ENCODE results near the gene PDE8B.

DNA sequence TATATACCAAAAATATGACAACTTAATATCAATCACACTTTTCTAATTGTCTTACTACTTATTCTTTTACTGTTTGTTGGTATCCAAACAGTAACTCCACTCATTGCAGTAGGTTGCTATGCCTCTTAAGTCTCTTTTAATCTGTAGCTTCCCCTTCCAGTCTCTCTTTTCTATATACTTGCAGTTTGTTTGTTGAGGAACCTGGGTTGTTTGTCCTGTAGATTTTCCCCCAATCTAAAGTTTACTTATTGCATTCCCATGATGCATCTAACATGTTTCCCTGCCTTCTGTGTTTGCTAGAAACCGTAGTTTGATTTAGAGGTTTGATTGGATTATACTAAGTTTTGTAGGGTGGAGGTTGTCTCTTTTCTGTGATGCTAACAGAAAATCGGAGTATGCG lies 10.6 kb downstream of the PDE8B start:
- TF ChIP-seq, protein P1, sequence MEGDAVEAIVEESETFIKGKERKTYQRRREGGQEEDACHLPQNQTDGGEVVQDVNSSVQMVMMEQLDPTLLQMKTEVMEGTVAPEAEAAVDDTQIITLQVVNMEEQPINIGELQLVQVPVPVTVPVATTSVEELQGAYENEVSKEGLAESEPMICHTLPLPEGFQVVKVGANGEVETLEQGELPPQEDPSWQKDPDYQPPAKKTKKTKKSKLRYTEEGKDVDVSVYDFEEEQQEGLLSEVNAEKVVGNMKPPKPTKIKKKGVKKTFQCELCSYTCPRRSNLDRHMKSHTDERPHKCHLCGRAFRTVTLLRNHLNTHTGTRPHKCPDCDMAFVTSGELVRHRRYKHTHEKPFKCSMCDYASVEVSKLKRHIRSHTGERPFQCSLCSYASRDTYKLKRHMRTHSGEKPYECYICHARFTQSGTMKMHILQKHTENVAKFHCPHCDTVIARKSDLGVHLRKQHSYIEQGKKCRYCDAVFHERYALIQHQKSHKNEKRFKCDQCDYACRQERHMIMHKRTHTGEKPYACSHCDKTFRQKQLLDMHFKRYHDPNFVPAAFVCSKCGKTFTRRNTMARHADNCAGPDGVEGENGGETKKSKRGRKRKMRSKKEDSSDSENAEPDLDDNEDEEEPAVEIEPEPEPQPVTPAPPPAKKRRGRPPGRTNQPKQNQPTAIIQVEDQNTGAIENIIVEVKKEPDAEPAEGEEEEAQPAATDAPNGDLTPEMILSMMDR (IDR thresholded peaks at IDR 0.05) = no peak
- TF ChIP-seq POLR2A (IDR thresholded peaks at IDR 0.05) = no peak
